Upper lobe of left lung (tissue), 4 donors: ENCODE data around the gene DISC1.

ENCODE experiments used
- EP300 ChIP-seq, 4 donors: sonication (generic); formaldehyde crosslinking; IDR thresholded peaks; one replicate each; pipeline ENCODE4 v1.5.1; 2017; ENCODE audit warnings: antibody characterized with exemption in 4 of 4, control low read depth in 2 of 4
- POLR2A ChIP-seq, 4 donors: fragments of 450-650 bp; IDR thresholded peaks; one replicate each; pipeline ENCODE4 v1.5.1; 2016 to 2017; ENCODE audit warnings: antibody characterized with exemption in 4 of 4, mild to moderate bottlenecking in 2 of 4
- POLR2AphosphoS5 ChIP-seq, 2 donors: sonication (generic); formaldehyde crosslinking; IDR thresholded peaks; one replicate each; pipeline ENCODE4 v1.5.1; 2017; ENCODE audit warnings: antibody characterized with exemption in 2 of 2
- TF ChIP-seq, protein P1 (sequence below), 6 experiments: fragments of 450-650 bp in 4 of 6; fragments of 200-600 bp in 2 of 6; sonication (generic) in 2 of 6; IDR thresholded peaks; one replicate each; pipeline ENCODE4 v1.5.1; 2016 to 2019; ENCODE audit warnings: antibody characterized with exemption in 6 of 6

GRCh38 chr1:231596337-231596791 lies 30.2 kb upstream of the DISC1 start:
- TF ChIP-seq, protein P1, sequence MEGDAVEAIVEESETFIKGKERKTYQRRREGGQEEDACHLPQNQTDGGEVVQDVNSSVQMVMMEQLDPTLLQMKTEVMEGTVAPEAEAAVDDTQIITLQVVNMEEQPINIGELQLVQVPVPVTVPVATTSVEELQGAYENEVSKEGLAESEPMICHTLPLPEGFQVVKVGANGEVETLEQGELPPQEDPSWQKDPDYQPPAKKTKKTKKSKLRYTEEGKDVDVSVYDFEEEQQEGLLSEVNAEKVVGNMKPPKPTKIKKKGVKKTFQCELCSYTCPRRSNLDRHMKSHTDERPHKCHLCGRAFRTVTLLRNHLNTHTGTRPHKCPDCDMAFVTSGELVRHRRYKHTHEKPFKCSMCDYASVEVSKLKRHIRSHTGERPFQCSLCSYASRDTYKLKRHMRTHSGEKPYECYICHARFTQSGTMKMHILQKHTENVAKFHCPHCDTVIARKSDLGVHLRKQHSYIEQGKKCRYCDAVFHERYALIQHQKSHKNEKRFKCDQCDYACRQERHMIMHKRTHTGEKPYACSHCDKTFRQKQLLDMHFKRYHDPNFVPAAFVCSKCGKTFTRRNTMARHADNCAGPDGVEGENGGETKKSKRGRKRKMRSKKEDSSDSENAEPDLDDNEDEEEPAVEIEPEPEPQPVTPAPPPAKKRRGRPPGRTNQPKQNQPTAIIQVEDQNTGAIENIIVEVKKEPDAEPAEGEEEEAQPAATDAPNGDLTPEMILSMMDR (IDR thresholded peaks at IDR 0.05), result no peak
- TF ChIP-seq EP300 (IDR thresholded peaks at IDR 0.05) (no peak), POLR2A (IDR thresholded peaks at IDR 0.05) (no peak), POLR2AphosphoS5 (IDR thresholded peaks at IDR 0.05) (no peak)
